Activated CD8-positive, alpha-beta memory T cell treated with anti-CD3 and anti-CD28 coated beads for 4 hours (primary cell): ENCODE results near the gene IGSF21.

ENCODE experiments used
- DNase-seq, 2 donors: peaks; one replicate each; pipeline ENCODE4 v3.0.0-alpha.2; 2020; ENCODE audit warnings: low read depth in 2 of 2

The IGSF21 gene

DNA sequence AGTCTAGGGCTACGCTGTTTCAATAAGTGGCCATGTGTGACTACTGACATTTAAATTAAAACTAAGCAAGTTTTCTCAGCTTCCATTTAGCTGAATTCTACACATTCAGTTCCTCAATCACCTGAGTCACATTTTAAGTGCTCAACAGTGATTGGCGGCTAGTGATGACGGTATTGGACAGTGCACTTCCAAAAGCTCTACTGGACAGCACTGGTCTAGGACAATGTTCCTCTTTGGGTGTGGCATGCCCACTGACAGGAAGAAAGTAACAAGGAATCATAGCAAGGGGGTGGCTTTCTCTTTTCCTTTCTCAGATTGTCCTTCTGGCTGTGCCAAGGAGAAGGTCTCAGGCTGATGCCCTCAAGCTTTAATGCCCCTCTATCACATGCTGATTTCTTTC lies 11.7 kb downstream of the IGSF21 start:
- no peak for DNase-seq

- DNase-seq, result no peak
Observed at GRCh38 chr1:18119771-18120377, 12.3 kb downstream of the IGSF21 start.

GRCh38 chr1:18120638-18121037 lies 13.0 kb downstream of the IGSF21 start:
- DNase-seq, result no peak

DNA sequence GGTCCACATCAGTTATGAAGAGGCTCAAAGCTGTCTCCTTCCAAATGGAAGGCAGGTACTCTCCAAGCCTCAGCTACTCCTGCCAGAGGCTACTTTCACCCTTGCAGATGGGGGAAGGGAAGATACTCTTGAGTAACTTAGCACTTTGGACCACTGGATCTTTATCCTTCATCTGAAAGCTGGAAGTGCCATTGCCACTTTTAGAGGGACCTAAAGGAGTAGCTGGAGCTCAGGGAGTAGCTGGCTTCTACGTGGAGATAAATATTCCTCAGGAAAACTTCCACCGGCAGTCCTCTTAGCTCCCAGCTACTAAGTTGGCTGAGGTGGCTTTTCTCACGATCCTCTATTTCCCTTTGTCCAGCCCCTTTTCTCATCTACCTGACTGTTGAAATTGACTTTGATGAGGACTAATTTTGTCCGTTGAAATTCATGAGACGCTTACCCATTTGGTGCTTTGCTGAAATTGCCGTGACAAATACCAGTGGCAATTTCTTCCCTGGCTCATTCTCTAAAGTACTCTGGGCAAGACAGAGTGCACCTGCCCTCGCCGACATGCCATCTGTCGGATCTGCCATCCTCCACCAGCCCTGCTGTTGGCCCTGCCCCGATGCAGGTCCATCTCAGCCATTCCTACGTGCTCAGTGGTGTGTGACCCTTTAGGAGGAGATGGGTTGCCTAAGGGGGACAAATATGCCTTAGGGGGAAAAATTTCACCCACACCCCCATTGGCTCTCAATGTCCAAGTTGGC lies 13.6 kb downstream of the IGSF21 start:
- no peak for DNase-seq

GRCh38 chr1:18123467-18123992 lies 15.9 kb downstream of the IGSF21 start:
- DNase-seq, result no peak

GRCh38 chr1:18124977-18125376 lies 17.4 kb downstream of the IGSF21 start:
- DNase-seq, result no peak

DNA sequence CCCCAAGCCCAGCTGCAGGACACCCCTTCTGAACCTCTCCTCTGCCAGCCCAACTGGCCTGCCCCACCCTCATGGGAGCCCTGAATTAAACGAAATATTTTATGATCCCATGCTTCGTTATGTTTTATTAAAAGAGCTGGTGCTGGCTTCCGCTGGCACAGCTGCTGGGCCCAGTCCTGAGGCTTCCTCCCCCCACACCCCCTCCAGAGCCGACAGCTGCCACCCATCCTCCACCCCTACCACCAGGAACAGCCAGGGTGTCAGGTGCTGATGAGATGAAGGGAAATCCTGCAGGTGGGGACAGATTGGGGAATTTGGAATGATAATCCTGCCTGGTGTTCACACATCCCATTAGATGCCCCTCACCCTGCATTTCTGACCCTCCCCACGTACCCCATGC lies 19.0 kb downstream of the IGSF21 start:
- no peak for DNase-seq

GRCh38 chr1:18128298-18128697 lies 20.7 kb downstream of the IGSF21 start:
- no peak for DNase-seq

DNA sequence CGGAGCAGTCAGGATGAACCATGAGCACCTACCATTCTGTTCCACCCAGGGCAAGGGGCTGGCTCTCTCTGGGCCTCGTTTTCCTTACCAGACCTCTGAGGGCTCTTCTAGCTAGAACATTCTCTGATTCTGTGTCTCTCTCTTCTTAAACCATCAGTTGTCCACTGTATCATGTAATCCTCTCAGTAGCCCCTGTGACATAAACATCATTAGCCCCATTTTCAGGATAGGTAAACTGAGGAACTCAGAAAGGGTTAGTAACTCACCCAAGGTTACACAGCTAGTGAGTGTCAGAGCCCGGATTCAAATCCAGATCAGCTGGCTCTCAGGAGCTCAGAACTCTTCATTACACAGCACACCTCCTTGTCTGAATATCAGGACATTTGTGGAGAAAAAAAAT lies 22.8 kb downstream of the IGSF21 start:
- no peak for DNase-seq

DNA sequence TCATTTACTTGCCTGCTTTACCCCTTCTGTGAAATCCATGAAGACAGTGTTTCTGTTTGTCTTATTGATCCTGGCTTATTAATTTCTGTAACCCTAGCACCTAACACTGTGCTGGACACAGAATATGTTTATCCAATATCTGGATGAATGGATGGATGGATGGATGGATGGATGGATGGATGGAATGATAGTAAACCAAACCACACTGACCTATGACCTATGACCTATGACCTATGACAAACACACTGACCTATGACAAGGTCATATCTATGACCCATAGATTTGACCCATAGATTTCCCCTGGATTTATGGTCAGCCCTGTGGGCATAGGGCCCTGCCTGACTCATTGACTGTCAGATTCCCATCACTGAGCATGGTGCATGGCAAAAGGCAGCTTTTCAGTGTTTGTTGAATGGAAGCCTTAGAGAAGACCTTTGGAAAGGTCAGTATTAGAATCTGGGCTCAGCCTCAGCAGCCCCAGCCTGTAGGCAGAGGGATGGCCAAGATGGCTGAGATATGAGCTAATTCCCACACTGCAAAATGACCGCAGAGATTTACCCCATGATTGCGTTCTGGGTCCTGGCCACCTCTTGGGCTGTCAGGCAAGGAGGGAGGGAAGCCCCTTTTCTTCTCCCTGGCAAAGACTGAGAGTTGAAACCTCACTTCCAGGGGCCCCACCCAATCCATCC lies 24.6 kb downstream of the IGSF21 start:
- DNase-seq, result no peak

DNA sequence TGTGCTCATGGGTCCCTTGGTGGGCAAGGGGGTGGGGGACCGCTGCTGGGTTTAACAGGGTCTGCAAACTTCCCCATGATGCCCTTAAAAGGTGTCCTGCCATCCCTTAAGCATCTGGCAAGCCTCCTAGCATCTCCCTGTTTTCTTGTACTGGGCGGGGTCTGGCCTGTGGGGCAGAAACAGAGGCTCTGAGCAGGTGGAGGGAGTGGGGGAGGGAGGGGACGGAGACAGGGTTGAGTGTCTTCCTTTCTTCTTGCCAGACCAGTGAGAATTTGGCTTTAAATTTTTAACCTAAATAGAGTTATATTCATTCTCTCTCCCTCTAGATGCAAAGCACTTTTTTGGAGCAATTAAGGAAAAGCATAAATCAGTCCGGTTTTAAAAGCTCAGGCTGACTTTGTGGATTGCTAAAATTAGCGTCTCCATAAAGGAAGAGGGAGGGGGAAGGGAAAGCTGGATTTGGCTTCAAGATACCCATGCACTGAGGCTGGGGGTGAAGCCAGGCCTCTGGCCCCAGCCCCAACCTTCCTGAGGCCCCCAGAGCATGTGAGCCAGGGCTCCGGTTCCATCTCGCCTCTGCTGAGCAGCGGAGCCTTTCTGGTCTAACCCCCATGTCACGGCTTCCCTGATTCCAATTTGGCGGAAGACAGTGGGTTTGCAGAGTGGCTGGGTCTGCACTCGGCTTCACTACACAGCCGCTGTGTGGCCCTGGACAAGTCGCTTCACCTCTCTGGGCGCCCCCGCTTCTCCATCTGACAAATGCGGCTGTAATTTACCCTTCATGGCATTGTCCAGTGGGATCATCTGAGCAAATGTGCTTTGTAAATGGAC lies 25.3 kb downstream of the IGSF21 start:
- no peak for DNase-seq

- no peak for DNase-seq
Observed at GRCh38 chr1:18134324-18135046, 26.9 kb downstream of the IGSF21 start.

DNA sequence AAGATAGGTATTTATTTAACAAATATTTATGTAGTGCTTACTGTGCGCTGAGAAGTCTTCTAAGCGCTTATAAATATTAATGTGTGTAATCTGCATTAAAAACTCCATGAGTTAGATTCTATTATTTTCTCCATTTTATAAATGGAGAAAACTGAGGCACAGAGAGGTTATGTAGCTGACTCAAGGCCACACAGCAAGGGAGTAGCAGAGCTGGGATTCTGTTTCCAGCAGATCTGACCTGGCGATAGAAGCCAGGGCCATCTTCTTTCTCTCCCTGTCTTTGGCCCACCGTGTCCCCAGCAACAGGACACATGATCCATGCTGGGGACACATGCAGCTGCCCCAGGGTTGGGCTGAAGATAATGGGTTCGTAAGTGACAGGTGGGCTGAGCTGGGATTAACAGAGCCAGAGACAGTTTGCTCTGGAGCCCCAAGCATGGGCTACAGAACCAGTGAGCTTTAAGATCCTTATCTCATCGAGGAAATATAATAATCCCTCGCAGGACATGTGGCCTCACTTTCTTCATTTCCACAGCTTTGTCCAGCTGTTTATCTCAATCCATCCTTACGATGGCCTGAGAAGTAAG lies 30.3 kb downstream of the IGSF21 start:
- DNase-seq, result no peak

DNA sequence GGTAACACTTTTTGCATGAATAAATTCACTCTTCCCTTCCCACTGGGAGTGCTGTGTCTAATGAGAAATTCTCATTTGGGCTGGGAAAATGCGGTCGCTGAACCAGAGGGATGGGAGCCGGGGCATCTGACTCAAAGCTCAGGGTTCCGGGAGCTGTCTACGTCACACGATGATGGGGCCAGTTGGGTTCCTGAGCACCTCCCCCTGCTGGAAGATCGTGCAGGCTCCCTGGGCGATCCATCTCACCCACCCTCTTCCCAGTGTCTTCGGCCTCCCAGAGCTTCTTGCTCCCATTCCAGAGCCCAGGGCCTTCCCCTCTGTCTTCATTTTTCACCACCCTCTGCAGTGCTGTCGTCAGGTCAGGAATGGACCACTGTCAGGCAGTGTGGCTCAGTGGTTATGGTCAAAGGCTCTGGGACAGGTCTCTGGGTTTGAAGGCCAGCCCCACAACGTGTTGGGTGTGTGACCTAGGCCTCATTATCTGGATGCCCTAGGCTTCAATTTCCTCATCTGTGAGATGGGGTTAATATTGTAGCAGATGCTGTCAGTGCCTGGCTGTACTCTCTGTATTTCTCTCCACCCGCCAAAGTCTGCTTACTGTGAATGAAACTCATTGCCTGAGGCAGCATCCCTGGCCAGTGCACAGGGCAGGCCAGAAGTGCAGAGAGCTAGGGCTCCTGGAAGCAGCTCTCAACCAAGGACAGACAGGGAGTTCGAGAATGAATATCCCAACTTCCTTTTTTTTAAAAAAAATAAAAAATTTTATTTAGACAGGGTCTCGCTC lies 31.8 kb downstream of the IGSF21 start:
- no peak for DNase-seq

GRCh38 chr1:18140411-18140810 lies 32.8 kb downstream of the IGSF21 start:
- DNase-seq, result no peak

DNA sequence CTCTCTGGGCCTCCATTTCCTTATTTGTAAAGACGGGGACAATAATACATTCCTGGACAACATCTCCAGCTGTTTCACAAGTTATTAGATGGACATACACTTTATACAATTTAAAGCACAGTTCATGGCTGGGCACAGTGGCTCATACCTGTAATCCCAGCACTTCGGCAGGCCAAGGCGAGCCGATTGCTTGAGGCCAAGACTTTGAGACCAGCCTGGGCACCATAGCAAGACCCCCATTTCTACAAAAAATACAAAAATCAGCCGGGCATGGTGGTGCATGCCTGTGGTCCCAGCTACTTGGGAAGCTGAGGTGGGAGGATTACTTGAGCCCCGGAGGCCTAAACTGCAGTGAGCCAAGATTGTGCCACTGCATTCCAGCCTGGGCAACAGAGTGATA lies 34.1 kb downstream of the IGSF21 start:
- DNase-seq, result no peak

- no peak for DNase-seq
Observed at GRCh38 chr1:18142471-18142870, 34.9 kb downstream of the IGSF21 start.

- DNase-seq, result no peak
Observed at GRCh38 chr1:18142969-18143368, 35.4 kb downstream of the IGSF21 start.

- no peak for DNase-seq
Observed at GRCh38 chr1:18144062-18144461, 36.5 kb downstream of the IGSF21 start.
